ENCODE measurements around the gene PLA2G6.

PLA2G6 gene

GRCh38 chr22:38078046-38078840 is 103.4 kb downstream of the PLA2G6 start:
- peaks cover 27% of the 10 kb centered on the region for H3K27me3 ChIP-seq (ENCODE audit: control insufficient read depth, insufficient read depth, low read length)
- no peak overlapping the region for H3K4me3 ChIP-seq (ENCODE audit: low read length)
- H3K9me3 ChIP-seq (ENCODE audit: control insufficient read depth, low read length), result no peaks in the 10 kb centered on the region
- no peaks in the 10 kb centered on the region for H3K36me3 ChIP-seq (ENCODE audit: control insufficient read depth, insufficient read depth, low read length)
- peaks cover 16% of the 10 kb centered on the region for H3K4me1 ChIP-seq (ENCODE audit: control insufficient read depth, insufficient read depth, low read length)
- no peak overlapping the region for H3K9ac ChIP-seq (ENCODE audit: low read length)

GRCh38 chr22:38077595-38077994 is 104.0 kb downstream of the PLA2G6 start:
- Histone ChIP-seq H3K36me3 (ENCODE audit: control insufficient read depth, insufficient read depth, low read length) (no peaks in the 10 kb centered on the region), H3K4me1 (ENCODE audit: control insufficient read depth, insufficient read depth, low read length) (peaks cover 16% of the 10 kb centered on the region), H3K9me3 (ENCODE audit: control insufficient read depth, low read length) (no peaks in the 10 kb centered on the region), H3K4me3 (ENCODE audit: low read length) (no peak overlapping the region), H3K27me3 (ENCODE audit: control insufficient read depth, insufficient read depth, low read length) (peaks cover 22% of the 10 kb centered on the region), H3K9ac (ENCODE audit: low read length) (no peak overlapping the region)

GRCh38 chr22:38077096-38077495 is 104.5 kb downstream of the PLA2G6 start:
- Histone ChIP-seq H3K4me1 (ENCODE audit: control insufficient read depth, insufficient read depth, low read length) (peaks cover 12% of the 10 kb centered on the region), H3K9me3 (ENCODE audit: control insufficient read depth, low read length) (no peaks in the 10 kb centered on the region), H3K36me3 (ENCODE audit: control insufficient read depth, insufficient read depth, low read length) (no peaks in the 10 kb centered on the region), H3K9ac (ENCODE audit: low read length) (no peak overlapping the region), H3K27me3 (ENCODE audit: control insufficient read depth, insufficient read depth, low read length) (peaks cover 17% of the 10 kb centered on the region), H3K4me3 (ENCODE audit: low read length) (no peak overlapping the region)

- H3K27me3 ChIP-seq (ENCODE audit: control insufficient read depth, insufficient read depth, low read length), result peaks cover 8% of the 10 kb centered on the region
- H3K36me3 ChIP-seq (ENCODE audit: control insufficient read depth, insufficient read depth, low read length), result no peaks in the 10 kb centered on the region
- no peak overlapping the region for H3K4me3 ChIP-seq (ENCODE audit: low read length)
- H3K4me1 ChIP-seq (ENCODE audit: control insufficient read depth, insufficient read depth, low read length), result peaks cover 3% of the 10 kb centered on the region
- H3K9me3 ChIP-seq (ENCODE audit: control insufficient read depth, low read length), result no peaks in the 10 kb centered on the region
- H3K9ac ChIP-seq (ENCODE audit: low read length), result no peak overlapping the region
Observed at GRCh38 chr22:38075961-38076360, 105.7 kb downstream of the PLA2G6 start.

GRCh38 chr22:38075105-38075825 is 106.4 kb downstream of the PLA2G6 start:
- Histone ChIP-seq H3K27me3 (ENCODE audit: control insufficient read depth, insufficient read depth, low read length) (peaks cover under 1% of the 10 kb centered on the region), H3K9ac (ENCODE audit: low read length) (no peak overlapping the region), H3K9me3 (ENCODE audit: control insufficient read depth, low read length) (no peaks in the 10 kb centered on the region), H3K4me3 (ENCODE audit: low read length) (no peak overlapping the region), H3K4me1 (ENCODE audit: control insufficient read depth, insufficient read depth, low read length) (no peaks in the 10 kb centered on the region), H3K36me3 (ENCODE audit: control insufficient read depth, insufficient read depth, low read length) (no peaks in the 10 kb centered on the region)

- Histone ChIP-seq H3K4me1 (ENCODE audit: control insufficient read depth, insufficient read depth, low read length) (no peaks in the 10 kb centered on the region), H3K9me3 (ENCODE audit: control insufficient read depth, low read length) (no peaks in the 10 kb centered on the region), H3K27me3 (ENCODE audit: control insufficient read depth, insufficient read depth, low read length) (no peaks in the 10 kb centered on the region), H3K4me3 (ENCODE audit: low read length) (no peak overlapping the region), H3K9ac (ENCODE audit: low read length) (no peak overlapping the region), H3K36me3 (ENCODE audit: control insufficient read depth, insufficient read depth, low read length) (no peaks in the 10 kb centered on the region)
Observed at GRCh38 chr22:38074181-38075104, 107.2 kb downstream of the PLA2G6 start.

GRCh38 chr22:38073150-38074130 is 108.2 kb downstream of the PLA2G6 start:
- Histone ChIP-seq H3K36me3 (ENCODE audit: control insufficient read depth, insufficient read depth, low read length) (no peaks in the 10 kb centered on the region), H3K4me3 (ENCODE audit: low read length) (no peak overlapping the region), H3K9me3 (ENCODE audit: control insufficient read depth, low read length) (no peaks in the 10 kb centered on the region), H3K4me1 (ENCODE audit: control insufficient read depth, insufficient read depth, low read length) (no peaks in the 10 kb centered on the region), H3K9ac (ENCODE audit: low read length) (no peak overlapping the region), H3K27me3 (ENCODE audit: control insufficient read depth, insufficient read depth, low read length) (no peaks in the 10 kb centered on the region)

GRCh38 chr22:38072322-38073149 is 109.1 kb downstream of the PLA2G6 start:
- Histone ChIP-seq H3K9me3 (ENCODE audit: control insufficient read depth, low read length) (no peaks in the 10 kb centered on the region), H3K9ac (ENCODE audit: low read length) (no peak overlapping the region), H3K36me3 (ENCODE audit: control insufficient read depth, insufficient read depth, low read length) (no peaks in the 10 kb centered on the region)

GRCh38 chr22:38071421-38072321 is 110.0 kb downstream of the PLA2G6 start:
- Histone ChIP-seq H3K4me3 (ENCODE audit: low read length) (no peak overlapping the region), H3K9me3 (ENCODE audit: control insufficient read depth, low read length) (no peaks in the 10 kb centered on the region), H3K27me3 (ENCODE audit: control insufficient read depth, insufficient read depth, low read length) (no peaks in the 10 kb centered on the region), H3K4me1 (ENCODE audit: control insufficient read depth, insufficient read depth, low read length) (no peaks in the 10 kb centered on the region), H3K9ac (ENCODE audit: low read length) (no peak overlapping the region), H3K36me3 (ENCODE audit: control insufficient read depth, insufficient read depth, low read length) (no peaks in the 10 kb centered on the region)

More at GRCh38 chr22:38072322-38073149, 109.1 kb downstream of the PLA2G6 start:
- Histone ChIP-seq H3K4me3 (ENCODE audit: low read length) (no peak overlapping the region), H3K27me3 (ENCODE audit: control insufficient read depth, insufficient read depth, low read length) (no peaks in the 10 kb centered on the region), H3K4me1 (ENCODE audit: control insufficient read depth, insufficient read depth, low read length) (no peaks in the 10 kb centered on the region)

All from mucosa of stomach (tissue), 1 donor.